NCI-H128 (cell line): ENCODE data around the gene SRGAP2.
"Not testable (repeated sequence)": the region's sequence is repeated elsewhere in the genome, so short reads cannot be mapped to it uniquely, and the experiment has no call there.

Source experiments
- DNase-seq: peaks from one replicate; lab custom pipeline; 2025; ENCODE audit not compliant: unreplicated experiment; lab: John Stamatoyannopoulos, UW

Gene SRGAP2

DNA sequence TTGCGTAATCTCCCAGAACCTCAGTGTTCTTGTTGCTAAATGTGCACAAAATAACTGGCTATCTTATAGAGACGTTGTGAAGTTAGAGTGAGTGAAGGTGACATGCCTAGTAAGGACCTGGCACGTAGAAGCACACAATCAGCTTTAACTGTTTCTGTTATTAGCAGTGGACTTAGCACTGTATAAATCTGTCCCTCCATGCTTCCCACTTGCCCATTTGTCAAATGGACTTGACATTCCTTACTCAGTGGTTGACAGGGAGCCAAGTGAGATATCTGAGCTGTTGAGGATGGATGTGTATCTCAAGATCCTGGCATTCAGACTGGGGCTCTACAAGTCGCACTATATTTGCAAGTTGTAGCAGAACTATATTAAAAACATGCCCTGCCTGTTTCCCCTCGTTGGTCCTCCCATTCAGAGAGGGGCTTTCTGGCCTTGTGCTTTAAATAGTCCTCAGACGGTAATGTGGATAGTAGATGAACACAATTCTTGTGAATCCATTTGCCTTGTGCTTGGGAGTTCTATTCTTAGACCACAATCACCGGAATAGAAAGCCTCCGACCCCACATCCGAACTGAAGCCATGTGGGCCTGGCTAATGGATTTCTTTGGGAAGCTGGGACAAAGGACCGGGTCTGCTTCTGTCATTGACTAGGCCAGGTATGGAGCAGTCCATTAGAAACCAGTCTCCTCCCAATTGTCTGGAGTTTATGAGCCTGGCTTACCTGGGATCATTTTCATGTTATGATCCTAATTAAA lies 43.0 kb downstream of the SRGAP2 start:
- DNase-seq = not testable (repeated sequence)

DNA sequence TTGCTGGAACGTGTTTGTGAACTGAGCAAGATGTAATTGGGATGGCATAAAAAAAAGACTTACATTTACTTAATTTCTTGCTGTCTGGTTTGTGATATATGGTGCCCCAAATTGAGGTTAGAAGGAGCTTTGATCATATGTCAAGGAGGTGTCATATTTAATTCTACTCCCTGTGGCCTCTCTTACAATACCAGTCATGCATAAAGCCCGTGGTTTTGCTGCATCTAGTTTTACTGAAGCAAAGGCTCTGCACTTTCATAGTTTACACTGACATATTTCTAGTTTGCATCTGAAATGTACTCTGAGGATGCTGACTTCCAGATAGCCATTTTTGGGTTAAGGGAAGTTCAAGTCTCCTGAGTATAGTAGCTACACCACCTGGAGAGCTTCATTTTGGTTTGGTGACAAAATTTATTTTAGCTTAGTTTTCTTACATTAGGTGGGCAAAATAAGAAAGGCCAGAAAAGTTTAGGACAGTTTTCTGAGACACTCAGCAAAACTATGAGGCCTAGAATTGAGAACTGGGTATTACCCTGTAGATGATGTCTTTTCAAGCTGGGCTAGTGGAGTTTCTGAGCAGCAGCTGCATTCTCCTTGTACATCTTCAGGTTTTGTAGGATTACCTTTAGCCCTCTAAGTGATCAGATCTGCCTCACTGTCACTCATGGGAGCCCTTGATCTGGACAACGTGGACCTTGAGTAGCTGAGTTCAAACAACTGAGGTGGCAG lies 47.8 kb downstream of the SRGAP2 start:
- not testable (repeated sequence) for DNase-seq

DNA sequence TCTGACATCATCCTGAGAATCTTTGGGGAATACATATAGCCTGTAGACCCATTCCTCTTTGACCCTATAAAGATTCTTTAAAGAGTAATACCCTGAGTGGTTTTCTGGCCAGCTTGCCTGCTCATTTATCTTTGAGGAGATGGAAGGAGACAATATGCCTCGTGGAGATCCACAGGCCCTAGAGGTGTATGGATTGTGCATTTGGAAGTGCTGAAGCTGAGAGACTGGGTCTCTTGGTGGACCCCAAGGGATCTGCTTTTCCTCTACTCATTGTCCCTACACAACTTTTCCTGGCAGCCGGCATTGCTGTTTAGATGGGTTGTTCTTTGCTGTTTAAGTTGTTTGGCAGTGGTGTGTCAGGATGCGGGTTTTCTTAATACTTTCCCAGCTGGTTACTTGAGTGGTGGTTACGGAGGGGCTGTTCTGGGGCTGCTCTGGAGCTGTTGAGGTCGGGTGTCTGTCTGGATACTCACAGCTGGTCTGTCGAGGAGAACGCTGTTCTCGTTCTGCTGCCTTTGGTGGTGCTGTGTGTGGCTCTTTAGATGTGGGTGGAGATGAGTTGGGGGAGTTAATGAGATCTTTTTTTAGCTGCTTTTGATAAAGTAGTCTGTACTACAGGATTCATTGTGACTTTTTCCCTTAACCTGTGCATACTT lies 49.5 kb downstream of the SRGAP2 start:
- not testable (repeated sequence) for DNase-seq
